Fibroblast of skin of right biceps (primary cell): ENCODE measurements around the gene SNX5.

Experiments
- DNase-seq: peaks from one replicate; pipeline ENCODE4 v3.0.0-alpha.2; 2013

SNX5 gene

GRCh38 chr20:17968366-17969277 lies at the start of gene SNX5, which contains the start of gene MGME1:
TSS of gene SNX5 (minus strand) at chr20:17968794. CDS start at chr20:17968425, 369 bp downstream.
TSS of gene MGME1 (plus strand) at chr20:17969018. CDS start at chr20:17969860, 842 bp downstream.
- DNase-seq, result peak; percentile 100

- DNase-seq, result no peak
Measured at GRCh38 chr20:18018100-18018499, 49.5 kb upstream of the SNX5 start.

- DNase-seq, result no peak
Measured at GRCh38 chr20:18016772-18017171, 48.2 kb upstream of the SNX5 start.

- DNase-seq, result no peak
Measured at GRCh38 chr20:18014411-18014810, 45.8 kb upstream of the SNX5 start.

GRCh38 chr20:18012901-18013300 lies 44.3 kb upstream of the SNX5 start:
- DNase-seq, result no peak

GRCh38 chr20:18011951-18012645 lies 43.5 kb upstream of the SNX5 start:
- no peak for DNase-seq

- DNase-seq, result no peak
Measured at GRCh38 chr20:18011482-18011881, 42.9 kb upstream of the SNX5 start.

GRCh38 chr20:18009116-18009515 lies 40.5 kb upstream of the SNX5 start:
- no peak for DNase-seq

GRCh38 chr20:18007534-18008292 lies 39.1 kb upstream of the SNX5 start:
- DNase-seq, result no peak

GRCh38 chr20:18006684-18007083 lies 38.1 kb upstream of the SNX5 start:
- DNase-seq, result no peak

- DNase-seq, result no peak
Measured at GRCh38 chr20:18005990-18006364, 37.4 kb upstream of the SNX5 start.

- DNase-seq, result no peak
Measured at GRCh38 chr20:18005170-18005989, 36.8 kb upstream of the SNX5 start.

- peak; percentile 28 for DNase-seq
Measured at GRCh38 chr20:18004384-18005031, 35.9 kb upstream of the SNX5 start.

GRCh38 chr20:18003897-18004296 lies 35.3 kb upstream of the SNX5 start:
- no peak for DNase-seq

- DNase-seq, result peak; percentile 59
Measured at GRCh38 chr20:18001131-18001921, 32.7 kb upstream of the SNX5 start.

- no peak for DNase-seq
Measured at GRCh38 chr20:17999566-17999965, 31.0 kb upstream of the SNX5 start.

GRCh38 chr20:17998446-17998845 lies 29.9 kb upstream of the SNX5 start:
- no peak for DNase-seq

GRCh38 chr20:17995967-17996819 lies 27.6 kb upstream of the SNX5 start:
- peak; percentile 76 for DNase-seq

- DNase-seq, result no peak
Measured at GRCh38 chr20:17993546-17993945, 25.0 kb upstream of the SNX5 start.
